Measurements from ENCODE around the gene RBFOX2. TPM values are rescaled to one million over a fixed set of nuclear protein-coding genes. Genes with fewer than 3 reads are reported as not detected.
A peak's percentile ranks its signal among the peaks of the same experiment; 100 is the strongest.

RBFOX2 gene
- total and polyA plus RNA-seq, 4 donors: 14.2 to 53.6 (median 25.6) TPM

DNA sequence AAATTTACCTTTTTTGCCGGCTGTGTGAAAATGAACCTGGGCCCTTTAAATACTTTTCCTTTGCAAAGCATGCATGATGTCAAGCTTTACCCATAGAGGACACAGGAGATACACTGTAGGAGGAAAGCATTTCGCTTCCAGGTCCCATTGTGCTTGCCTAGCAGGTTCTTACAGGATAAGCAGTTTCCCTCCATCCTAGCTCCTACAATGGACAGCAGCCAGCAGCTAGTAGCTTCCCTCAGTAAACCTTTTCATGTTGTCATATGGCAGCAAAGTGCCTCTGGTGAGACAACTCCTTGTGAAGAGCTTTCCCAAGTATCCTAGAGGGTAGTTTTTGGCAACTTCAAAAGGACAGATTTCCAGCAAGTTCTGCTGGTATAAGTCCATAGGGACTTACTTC lies 78.4 kb downstream of the RBFOX2 start:
- no peak for TF ChIP-seq HNF4G (IDR thresholded peaks at IDR 0.05)
- TF ChIP-seq YY1 (IDR thresholded peaks at IDR 0.05): no peak
- TF ChIP-seq EGR1 (IDR thresholded peaks at IDR 0.05; ENCODE audit: low read depth in 2 of 2): no peak
- no peak for TF ChIP-seq GABPA (IDR thresholded peaks at IDR 0.05 in 1 of 2, conservative IDR thresholded peaks at IDR 0.05 in 1 of 2)
- no peak for DNase-seq (ENCODE audit: low spot score)
- Histone ChIP-seq H3K9ac (ENCODE audit: low read depth in 1 of 2, low read length in 2 of 2) (no peak overlapping the region), H3K36me3 (ENCODE audit: control insufficient read depth in 4 of 4, insufficient read depth in 3 of 4, low read depth in 1 of 4, low read length in 3 of 4) (no peaks in the 10 kb centered on the region), H3K4me3 (ENCODE audit: low read depth in 1 of 3, low read length in 3 of 3) (no peak overlapping the region), H3K4me1 (ENCODE audit: control insufficient read depth in 4 of 4, insufficient read depth in 4 of 4, low read length in 3 of 4) (peaks cover 0 to 13% (median 8%) of the 10 kb centered on the region in 4 donors), H3K9me3 (ENCODE audit: control insufficient read depth in 4 of 4, low read length in 3 of 4) (no peaks in the 10 kb centered on the region), H3K27ac (ENCODE audit: low read depth in 1 of 2, low read length in 2 of 2) (no peak overlapping the region), H3K27me3 (ENCODE audit: control insufficient read depth in 4 of 4, insufficient read depth in 4 of 4, low read length in 3 of 4) (no peaks in the 10 kb centered on the region)
- 82% methylated on average over 2 of the region's 2 CpGs for WGBS

DNA sequence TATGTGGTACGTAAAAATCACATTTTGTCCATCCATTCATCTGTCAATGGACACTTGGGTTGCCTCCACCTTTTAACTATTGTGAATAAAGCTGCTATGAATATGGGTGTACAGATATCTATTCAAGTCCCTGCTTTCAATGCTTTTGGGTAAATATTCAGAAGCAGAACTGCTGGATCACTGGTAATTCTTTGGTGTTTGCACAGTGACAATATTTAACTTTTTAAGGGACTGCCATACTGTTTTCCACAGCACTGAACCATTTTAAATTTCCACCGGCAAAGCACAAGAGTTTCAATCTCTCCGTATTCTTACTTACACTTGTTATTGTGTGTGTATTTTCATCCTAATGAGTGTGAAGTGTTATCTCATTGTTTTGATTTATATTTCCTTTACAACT lies 79.4 kb downstream of the RBFOX2 start:
- no peak overlapping the region for H3K4me3 ChIP-seq (ENCODE audit: low read depth in 1 of 3, low read length in 3 of 3)
- H3K27ac ChIP-seq (ENCODE audit: low read depth in 1 of 2, low read length in 2 of 2): no peak overlapping the region
- H3K36me3 ChIP-seq (ENCODE audit: control insufficient read depth in 4 of 4, insufficient read depth in 3 of 4, low read depth in 1 of 4, low read length in 3 of 4): no peaks in the 10 kb centered on the region
- no peak overlapping the region for H3K9ac ChIP-seq (ENCODE audit: low read depth in 1 of 2, low read length in 2 of 2)
- H3K27me3 ChIP-seq (ENCODE audit: control insufficient read depth in 4 of 4, insufficient read depth in 4 of 4, low read length in 3 of 4): no peaks in the 10 kb centered on the region
- H3K9me3 ChIP-seq (ENCODE audit: control insufficient read depth in 4 of 4, low read length in 3 of 4): no peaks in the 10 kb centered on the region
- DNase-seq (ENCODE audit: low spot score): no peak
- TF ChIP-seq FOXA2 (IDR thresholded peaks at IDR 0.05): peak; percentile 37
- TF ChIP-seq, protein P1, sequence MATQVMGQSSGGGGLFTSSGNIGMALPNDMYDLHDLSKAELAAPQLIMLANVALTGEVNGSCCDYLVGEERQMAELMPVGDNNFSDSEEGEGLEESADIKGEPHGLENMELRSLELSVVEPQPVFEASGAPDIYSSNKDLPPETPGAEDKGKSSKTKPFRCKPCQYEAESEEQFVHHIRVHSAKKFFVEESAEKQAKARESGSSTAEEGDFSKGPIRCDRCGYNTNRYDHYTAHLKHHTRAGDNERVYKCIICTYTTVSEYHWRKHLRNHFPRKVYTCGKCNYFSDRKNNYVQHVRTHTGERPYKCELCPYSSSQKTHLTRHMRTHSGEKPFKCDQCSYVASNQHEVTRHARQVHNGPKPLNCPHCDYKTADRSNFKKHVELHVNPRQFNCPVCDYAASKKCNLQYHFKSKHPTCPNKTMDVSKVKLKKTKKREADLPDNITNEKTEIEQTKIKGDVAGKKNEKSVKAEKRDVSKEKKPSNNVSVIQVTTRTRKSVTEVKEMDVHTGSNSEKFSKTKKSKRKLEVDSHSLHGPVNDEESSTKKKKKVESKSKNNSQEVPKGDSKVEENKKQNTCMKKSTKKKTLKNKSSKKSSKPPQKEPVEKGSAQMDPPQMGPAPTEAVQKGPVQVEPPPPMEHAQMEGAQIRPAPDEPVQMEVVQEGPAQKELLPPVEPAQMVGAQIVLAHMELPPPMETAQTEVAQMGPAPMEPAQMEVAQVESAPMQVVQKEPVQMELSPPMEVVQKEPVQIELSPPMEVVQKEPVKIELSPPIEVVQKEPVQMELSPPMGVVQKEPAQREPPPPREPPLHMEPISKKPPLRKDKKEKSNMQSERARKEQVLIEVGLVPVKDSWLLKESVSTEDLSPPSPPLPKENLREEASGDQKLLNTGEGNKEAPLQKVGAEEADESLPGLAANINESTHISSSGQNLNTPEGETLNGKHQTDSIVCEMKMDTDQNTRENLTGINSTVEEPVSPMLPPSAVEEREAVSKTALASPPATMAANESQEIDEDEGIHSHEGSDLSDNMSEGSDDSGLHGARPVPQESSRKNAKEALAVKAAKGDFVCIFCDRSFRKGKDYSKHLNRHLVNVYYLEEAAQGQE (IDR thresholded peaks at IDR 0.05): no peak
- peak; percentile 21 to 45 for TF ChIP-seq RAD21 (IDR thresholded peaks at IDR 0.05)
- peak in 1 of 2 donors; percentile 7 for TF ChIP-seq HNF4A (conservative IDR thresholded peaks at IDR 0.05)
- peak; percentile 93 for TF ChIP-seq YY1 (IDR thresholded peaks at IDR 0.05)
- H3K4me1 ChIP-seq (ENCODE audit: control insufficient read depth in 4 of 4, insufficient read depth in 4 of 4, low read length in 3 of 4): peaks cover 0 to 17% (median 8%) of the 10 kb centered on the region in 4 donors
- WGBS: 56% methylated on average over 3 of the region's 3 CpGs

DNA sequence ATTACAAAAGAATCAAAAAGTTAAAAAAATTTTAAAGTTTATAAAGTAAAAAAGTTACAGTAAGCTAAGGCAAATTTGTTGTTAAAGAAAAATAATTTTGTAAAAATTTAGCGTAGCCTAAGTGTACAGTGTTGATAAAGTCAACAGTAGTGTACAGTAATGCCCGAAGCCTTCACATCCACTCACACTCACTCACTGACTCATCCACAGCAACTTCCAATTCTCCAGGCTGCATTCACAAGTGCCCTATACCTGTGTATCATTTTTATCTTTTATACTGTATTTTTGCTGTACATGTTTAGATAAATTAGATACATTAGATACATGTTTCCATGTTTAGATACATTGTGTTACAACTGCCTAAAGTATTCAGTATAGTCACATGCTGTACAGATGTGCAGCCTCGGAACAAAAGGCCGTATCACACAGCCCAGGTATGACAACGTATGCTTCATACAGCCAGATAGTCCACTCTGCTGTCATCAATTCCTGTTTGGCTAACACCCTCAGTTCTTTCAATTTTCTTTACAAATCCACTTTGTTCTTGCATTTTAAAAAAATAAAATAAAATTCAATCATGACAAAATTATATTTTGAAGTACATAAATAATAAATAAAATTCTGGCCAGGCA lies 80.7 kb downstream of the RBFOX2 start:
- Histone ChIP-seq H3K4me1 (ENCODE audit: control insufficient read depth in 4 of 4, insufficient read depth in 4 of 4, low read length in 3 of 4) (peaks cover 0 to 17% (median 8%) of the 10 kb centered on the region in 4 donors), H3K4me3 (ENCODE audit: low read depth in 1 of 3, low read length in 3 of 3) (no peak overlapping the region), H3K9me3 (ENCODE audit: control insufficient read depth in 4 of 4, low read length in 3 of 4) (no peaks in the 10 kb centered on the region), H3K27ac (ENCODE audit: low read depth in 1 of 2, low read length in 2 of 2) (no peak overlapping the region), H3K27me3 (ENCODE audit: control insufficient read depth in 4 of 4, insufficient read depth in 4 of 4, low read length in 3 of 4) (no peaks in the 10 kb centered on the region), H3K9ac (ENCODE audit: low read depth in 1 of 2, low read length in 2 of 2) (no peak overlapping the region), H3K36me3 (ENCODE audit: control insufficient read depth in 4 of 4, insufficient read depth in 3 of 4, low read depth in 1 of 4, low read length in 3 of 4) (no peaks in the 10 kb centered on the region)
- TF ChIP-seq RXRA (IDR thresholded peaks at IDR 0.05) (no peak), GABPA (IDR thresholded peaks at IDR 0.05 in 1 of 2, conservative IDR thresholded peaks at IDR 0.05 in 1 of 2) (no peak), SP1 (IDR thresholded peaks at IDR 0.05) (no peak), FOXA1 (IDR thresholded peaks at IDR 0.05) (no peak), RAD21 (IDR thresholded peaks at IDR 0.05) (no peak), EGR1 (IDR thresholded peaks at IDR 0.05; ENCODE audit: low read depth in 2 of 2) (no peak), YY1 (IDR thresholded peaks at IDR 0.05) (no peak), HNF4A (conservative IDR thresholded peaks at IDR 0.05) (no peak), HNF4G (IDR thresholded peaks at IDR 0.05) (no peak), JUND (IDR thresholded peaks at IDR 0.05) (no peak)
- TF ChIP-seq, protein P2, sequence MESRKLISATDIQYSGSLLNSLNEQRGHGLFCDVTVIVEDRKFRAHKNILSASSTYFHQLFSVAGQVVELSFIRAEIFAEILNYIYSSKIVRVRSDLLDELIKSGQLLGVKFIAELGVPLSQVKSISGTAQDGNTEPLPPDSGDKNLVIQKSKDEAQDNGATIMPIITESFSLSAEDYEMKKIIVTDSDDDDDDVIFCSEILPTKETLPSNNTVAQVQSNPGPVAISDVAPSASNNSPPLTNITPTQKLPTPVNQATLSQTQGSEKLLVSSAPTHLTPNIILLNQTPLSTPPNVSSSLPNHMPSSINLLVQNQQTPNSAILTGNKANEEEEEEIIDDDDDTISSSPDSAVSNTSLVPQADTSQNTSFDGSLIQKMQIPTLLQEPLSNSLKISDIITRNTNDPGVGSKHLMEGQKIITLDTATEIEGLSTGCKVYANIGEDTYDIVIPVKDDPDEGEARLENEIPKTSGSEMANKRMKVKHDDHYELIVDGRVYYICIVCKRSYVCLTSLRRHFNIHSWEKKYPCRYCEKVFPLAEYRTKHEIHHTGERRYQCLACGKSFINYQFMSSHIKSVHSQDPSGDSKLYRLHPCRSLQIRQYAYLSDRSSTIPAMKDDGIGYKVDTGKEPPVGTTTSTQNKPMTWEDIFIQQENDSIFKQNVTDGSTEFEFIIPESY (IDR thresholded peaks at IDR 0.05): no peak
- TF ChIP-seq, protein P3, sequence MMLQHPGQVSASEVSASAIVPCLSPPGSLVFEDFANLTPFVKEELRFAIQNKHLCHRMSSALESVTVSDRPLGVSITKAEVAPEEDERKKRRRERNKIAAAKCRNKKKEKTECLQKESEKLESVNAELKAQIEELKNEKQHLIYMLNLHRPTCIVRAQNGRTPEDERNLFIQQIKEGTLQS (IDR thresholded peaks at IDR 0.05): no peak
- TF ChIP-seq, protein P1 (IDR thresholded peaks at IDR 0.05): no peak
- 92% methylated on average over 5 of the region's 5 CpGs for WGBS
- DNase-seq (ENCODE audit: low spot score): no peak
